Measurements from ENCODE around the gene SLC26A3.

- peak; percentile 73 for TF ChIP-seq CTCF (IDR thresholded peaks at IDR 0.05; ENCODE audit: borderline replicate concordance, extremely low read depth, low read length, poor library complexity, severe bottlenecking)
- TF ChIP-seq EZH2 (IDR thresholded peaks at IDR 0.05; ENCODE audit: borderline replicate concordance, low read depth, low read length, severe bottlenecking) = no peak
Measured at GRCh38 chr7:107725138-107725740, 77.8 kb downstream of the SLC26A3 start.

Data from DND-41 (cell line).